Stimulated activated CD8-positive, alpha-beta memory T cell treated with anti-CD3 and anti-CD28 coated beads, Interleukin-7, amount 100 ng/mL, for 1 hour (primary cell): ENCODE measurements around the gene CRB1.

Source experiments
- DNase-seq, 2 donors: peaks; one replicate each; pipeline ENCODE4 v3.0.0-alpha.2; 2020; ENCODE audit warnings: low read depth in 2 of 2

CRB1 gene

DNA sequence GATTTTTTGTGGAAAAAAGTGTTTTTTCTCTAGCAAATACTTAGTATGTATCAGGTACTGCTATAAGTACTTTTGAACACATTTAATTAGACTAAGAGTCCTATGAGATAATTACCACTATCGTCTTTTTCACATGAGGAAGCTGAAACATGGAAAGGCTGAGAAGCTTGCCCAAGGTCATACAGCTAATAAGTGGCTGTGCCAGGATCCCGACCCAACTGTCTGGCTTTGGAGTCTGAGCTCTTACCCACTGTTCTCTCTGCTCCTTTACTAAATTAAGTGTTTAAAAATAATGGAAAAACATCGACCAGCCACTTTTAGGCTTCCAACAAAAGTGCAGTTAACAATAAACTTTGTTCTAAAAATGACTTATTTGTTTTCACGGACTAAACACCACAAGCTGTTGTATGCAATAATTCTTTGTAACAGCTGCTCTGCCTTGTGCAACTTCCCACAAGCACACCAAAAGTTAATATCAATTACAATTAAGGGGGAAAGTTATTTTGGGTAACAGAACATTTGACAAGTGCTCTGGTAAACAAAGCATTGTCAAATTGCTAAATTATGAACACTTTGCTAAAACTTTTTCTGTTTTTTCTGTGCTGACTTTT, 75.7 kb downstream of the CRB1 start:
- no peak for DNase-seq

DNA sequence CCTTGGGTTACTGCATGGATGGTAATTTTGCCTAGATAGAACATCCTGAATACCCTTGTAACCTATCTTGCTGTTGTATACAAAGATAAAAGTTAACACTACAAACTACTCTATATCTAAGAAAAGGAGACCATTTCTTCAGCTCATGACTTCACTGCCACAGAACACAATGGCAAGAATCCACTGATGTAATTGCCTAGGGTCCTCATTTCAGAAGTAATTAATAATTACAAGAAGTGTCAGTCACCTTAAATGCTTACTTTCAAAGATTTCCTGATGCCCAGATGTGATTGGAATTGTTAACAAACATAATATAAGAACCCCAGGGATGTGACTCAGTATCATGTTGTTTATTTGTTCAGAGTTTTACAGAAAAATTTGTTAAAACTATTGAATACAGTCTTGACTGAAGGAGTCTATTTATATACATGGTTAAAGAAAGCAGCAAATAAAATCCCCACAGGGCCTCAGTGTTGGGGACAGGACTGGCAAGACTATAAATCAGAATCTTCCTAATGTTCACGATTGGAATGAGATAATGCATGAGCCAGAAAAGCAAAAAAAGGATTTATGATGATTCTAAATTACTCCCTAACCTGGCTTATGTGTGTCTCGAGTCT, 83.9 kb downstream of the CRB1 start:
- no peak for DNase-seq

- no peak for DNase-seq
Observed at GRCh38 chr1:197355248-197355995, 87.4 kb downstream of the CRB1 start.

DNA sequence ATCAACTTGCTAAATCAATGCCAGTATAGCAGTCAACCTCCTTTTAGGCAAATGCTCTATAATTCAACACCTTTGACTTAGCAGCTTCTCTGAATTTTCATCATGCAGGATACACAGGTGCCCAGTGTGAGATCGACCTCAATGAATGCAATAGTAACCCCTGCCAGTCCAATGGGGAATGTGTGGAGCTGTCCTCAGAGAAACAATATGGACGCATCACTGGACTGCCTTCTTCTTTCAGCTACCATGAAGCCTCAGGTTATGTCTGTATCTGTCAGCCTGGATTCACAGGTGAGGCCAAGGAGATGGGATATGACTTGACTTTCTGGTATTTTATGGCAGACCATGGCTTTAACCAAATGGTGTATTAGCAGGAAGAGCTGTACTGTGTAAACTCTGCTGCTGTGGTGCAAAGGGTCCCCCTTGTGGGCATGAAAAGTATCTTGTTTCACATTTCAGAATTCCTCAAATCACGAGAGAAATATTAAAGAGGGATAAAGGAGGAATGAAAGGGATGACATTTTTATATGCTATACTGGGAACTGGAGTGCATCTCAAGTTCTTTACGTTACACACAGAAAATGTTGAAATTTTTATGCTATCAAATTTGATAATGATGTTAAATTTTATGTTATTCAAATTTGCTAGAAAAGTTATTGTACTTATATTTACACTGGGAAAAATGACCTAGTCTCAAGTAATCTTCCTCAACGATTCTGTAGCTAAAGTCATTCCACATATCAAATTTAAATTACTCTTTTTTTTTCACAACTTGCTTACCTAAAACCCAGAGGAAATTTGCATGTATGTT, 88.9 kb downstream of the CRB1 start:
- DNase-seq: no peak

DNA sequence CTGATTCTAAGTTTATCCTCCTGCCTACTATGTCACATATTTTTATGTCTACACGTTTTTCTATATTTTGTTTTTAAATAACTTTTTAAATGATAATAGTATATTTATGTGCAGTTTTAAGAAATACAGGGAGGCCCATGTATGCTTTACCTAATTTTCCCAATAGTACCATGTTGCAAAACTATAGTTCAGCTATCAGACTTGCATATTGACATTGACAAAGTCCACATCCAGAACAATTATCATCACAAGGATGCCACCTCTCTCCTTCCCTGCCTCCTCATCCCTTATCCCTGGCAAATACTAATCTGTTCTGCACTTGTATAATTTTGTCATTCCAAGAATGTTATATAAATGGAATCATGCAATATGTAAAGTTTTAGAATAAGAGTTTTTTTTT, 90.9 kb downstream of the CRB1 start:
- no peak for DNase-seq

DNA sequence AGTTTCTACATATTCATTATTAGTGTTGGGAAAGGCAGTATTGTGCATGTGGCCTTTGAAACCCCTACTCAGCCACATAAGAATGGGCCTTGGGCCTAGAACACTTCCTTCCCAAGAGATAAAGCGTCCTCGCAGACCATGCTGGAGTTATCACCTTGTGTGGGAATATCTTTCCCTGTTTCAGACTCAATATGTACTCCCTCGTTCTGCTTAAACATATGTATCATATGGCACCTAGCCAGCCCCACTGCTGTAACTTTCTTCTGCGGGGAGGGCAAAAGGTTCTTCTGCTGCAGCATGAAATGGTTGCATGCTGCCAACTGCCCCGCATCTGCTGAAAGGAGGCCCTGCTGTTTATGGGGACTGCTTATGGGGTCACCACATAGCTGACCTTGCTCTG, 92.0 kb downstream of the CRB1 start:
- DNase-seq: no peak

GRCh38 chr1:197362871-197363270, 94.8 kb downstream of the CRB1 start:
- no peak for DNase-seq

DNA sequence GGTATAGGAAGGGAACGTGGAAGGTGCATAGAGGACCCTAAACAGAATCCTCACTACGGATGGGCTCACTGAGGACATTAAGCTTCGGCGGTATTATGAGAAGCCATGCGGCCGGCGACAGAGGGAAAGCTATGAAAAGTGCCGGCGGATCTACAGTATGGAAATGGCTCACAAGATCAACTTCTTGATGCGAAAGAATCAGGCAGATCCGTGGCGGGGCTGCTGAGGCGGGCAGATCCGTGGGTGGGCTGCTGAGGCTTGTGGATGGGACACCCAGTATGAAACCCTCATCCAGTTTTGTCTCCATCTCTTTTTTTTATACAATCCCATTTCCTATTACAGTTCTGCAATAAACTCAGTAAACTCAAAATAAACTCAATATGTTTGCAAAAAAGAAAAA, 95.8 kb downstream of the CRB1 start:
- no peak for DNase-seq

GRCh38 chr1:197366996-197367395, 98.9 kb downstream of the CRB1 start:
- no peak for DNase-seq

- DNase-seq: no peak
Observed at GRCh38 chr1:197367627-197368026, 99.6 kb downstream of the CRB1 start.

DNA sequence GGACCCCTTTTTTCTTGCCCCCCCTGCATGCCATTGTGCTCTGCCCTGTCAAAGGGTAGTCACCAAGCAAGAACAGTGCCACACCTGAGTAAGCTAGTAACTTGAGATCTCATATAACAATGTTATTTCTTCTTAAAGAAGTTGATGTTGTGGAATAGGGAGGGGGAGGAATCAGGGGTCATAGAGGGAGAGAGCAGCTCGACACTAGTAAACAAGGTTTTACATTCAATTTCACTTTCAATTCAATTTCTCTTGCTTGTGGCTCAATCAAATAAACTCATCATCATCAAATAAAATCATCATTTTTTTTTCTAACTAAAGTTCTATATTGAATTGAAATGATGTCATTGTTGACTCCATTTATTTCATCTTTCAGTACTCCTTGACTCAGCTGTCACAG, 106.4 kb downstream of the CRB1 start:
- DNase-seq: no peak

DNA sequence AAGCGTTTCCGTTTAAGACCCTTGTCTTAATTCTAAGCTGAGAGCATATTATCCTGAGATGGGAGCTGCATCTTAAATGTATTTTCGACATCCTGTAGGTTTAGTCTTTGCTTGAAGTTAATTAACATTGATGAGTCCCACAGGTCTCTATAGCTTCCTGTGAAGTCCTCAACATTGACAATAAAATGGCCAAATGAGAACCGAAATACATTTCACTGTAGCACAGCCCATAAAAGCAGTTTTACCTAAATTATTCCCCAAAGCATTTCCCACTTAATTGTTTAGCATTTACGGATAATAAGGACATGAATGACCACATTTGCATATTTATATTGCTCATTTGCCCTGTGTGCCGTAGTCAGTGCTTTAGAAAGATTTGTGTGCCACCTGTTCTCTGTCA, 116.4 kb downstream of the CRB1 start:
- no peak for DNase-seq

DNA sequence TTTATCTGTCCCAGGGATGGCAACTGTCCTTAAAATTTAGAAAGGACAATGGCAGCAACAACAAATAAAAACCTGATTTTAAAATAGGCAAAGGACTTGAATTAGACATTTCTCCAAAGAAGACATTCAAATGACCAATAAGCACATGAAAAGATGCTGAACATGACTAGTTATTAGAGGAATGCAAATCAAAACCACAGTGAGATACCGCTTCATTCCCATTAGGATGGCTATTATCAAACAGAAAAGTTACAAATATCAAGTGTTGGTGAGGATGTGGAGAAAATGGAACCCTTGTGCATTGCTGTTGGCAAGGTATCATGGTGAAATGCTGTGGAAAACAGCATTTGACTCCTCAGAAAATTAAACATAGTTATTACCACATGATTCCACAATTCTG, 120.7 kb downstream of the CRB1 start:
- DNase-seq: no peak

DNA sequence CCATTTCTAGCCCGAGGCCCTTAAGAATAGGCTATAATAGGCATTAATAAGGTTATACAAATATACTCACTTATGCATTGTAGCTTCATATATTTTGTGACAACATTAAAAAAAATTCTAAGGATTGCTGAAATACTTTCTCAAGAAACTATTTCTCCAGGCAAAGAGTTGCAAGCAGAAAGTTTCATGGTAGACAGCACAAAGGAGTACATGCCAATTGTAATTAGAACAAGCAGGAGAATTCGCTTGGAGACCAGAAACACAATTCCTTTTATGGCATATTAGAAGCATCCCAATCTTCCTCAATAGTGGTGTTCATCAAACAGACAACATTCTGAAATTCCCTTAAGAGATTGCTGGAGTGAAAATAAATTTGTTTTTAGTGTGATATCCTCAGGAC, 122.8 kb downstream of the CRB1 start:
- DNase-seq: no peak

GRCh38 chr1:197391303-197392226, 123.5 kb downstream of the CRB1 start:
- DNase-seq: no peak

- no peak for DNase-seq
Observed at GRCh38 chr1:197392541-197392940, 124.5 kb downstream of the CRB1 start.

GRCh38 chr1:197393105-197393504, 125.1 kb downstream of the CRB1 start:
- no peak for DNase-seq

DNA sequence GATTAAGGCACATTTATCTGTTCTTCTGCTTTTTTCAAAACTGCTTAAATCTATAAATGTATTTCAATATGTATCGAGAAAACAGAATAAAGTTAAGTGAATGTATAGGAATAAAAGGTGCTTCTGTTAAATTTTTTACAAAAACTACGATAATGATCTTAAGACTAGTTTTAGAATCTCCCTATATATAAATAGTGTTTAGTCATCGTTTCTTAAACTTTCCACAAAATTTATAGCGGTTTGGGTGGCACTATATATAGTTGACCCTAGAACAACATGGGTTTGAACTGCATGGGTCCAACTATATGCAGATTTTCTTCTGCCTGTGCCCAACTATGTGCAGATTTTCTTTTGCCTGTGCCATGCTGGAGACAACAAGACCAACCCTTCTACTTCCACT, 125.7 kb downstream of the CRB1 start:
- no peak for DNase-seq

DNA sequence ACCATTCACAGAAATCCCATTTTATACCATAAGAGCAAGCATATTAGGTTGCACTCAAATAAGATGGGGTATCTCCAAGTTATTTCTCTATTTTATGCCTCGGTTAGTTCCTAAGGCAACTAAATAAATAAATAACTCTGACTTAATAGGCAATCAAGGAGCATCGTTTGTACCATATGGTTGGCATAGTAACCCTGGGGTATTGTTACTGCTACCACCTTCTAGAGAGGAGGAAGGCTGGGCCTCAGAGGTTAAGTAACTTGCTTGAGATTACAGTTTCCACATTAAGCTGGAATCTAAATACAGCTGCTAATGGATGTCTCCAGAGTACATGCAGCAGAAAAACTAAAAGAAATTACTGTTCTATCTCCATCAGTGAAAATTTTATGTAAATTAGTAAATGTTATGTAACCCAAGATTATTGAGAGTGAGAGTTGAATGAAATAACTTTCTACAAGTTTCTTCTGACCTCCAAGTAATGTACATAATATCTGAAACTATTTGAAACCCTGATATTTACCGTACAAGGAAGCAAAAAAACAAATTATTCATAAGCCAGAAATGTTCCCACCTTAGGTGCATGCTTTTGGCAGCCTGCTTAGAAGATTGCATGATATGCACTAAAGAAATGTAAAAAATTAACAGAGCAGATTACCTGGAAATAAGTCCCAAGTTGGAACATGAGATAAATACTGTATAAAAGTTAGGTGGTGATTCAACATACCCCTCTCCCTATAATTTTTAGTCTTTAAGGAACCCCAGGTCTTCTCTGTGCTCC, 127.0 kb downstream of the CRB1 start:
- no peak for DNase-seq

DNA sequence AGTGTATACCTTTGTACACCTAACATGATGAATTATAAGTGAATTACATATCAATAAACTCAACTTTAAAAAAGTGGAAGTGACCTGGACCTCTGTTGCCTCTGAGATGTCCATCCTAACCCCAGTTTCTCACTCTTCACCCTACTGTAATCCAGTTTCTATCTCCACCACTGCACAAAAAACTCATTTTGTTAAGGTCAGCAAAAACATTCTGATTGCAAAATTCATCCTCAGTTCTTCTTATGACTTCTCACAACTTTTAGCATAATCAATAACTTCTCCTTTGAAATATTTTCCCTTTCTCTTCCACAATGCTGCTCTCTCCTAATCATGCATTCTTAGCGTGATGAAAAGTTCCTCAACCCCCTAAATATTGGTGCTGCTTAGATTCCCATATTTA, 129.8 kb downstream of the CRB1 start:
- DNase-seq: no peak
